Putamen (tissue), 1 donor: ENCODE data around the gene ABCC4.
"Not testable (repeated sequence)": the region's sequence is repeated elsewhere in the genome, so short reads cannot be mapped to it uniquely, and the experiment has no call there.

Source experiments
- DNase-seq: peaks from one replicate; pipeline ENCODE4 v3.0.0-alpha.2; 2016; ENCODE audit warnings: low spot score

The ABCC4 gene

GRCh38 chr13:95193509-95194230 lies 107.6 kb downstream of the ABCC4 start:
- no peak for DNase-seq

DNA sequence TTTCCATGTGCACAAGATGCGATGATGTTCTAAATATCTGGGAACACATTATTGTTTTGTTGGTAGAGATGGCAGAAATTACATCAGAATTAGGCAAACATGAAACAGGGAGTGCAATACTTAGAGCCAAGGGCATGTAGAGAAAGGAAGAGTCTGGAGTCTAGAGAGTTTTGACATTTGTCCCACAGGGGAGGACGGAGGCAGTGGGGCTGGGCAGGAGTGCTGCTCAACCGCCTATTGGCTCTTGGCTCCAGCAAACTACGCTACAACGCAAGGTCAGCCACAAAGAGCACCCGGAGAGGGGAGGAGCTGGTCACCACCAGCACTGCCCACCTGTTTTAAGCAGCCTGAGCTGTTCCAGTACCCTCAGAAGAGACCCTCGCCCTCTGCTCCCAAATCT lies 108.3 kb downstream of the ABCC4 start:
- DNase-seq, result no peak

DNA sequence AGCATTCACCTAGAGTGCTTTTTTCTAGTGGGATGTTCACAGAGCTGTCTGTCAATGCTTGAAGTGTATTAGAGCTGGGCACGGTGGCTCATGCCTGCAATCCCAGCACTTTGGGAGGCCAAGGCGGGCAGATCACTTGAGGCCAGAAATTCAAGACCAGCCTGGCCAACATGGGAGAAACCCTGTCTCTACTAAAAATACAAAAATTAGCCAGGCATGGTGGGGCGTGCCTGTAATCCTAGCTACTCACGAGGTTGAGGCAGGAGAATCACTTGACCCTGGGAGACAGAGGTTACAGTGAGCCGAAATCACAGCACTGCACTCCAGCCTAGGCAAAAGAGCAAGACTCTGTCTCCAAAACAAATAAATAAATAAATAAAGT lies 108.7 kb downstream of the ABCC4 start:
- not testable (repeated sequence) for DNase-seq

- DNase-seq, result peak; percentile 48
Observed at GRCh38 chr13:95191821-95192563, 109.3 kb downstream of the ABCC4 start.

GRCh38 chr13:95188128-95188527 lies 113.1 kb downstream of the ABCC4 start:
- DNase-seq, result no peak

DNA sequence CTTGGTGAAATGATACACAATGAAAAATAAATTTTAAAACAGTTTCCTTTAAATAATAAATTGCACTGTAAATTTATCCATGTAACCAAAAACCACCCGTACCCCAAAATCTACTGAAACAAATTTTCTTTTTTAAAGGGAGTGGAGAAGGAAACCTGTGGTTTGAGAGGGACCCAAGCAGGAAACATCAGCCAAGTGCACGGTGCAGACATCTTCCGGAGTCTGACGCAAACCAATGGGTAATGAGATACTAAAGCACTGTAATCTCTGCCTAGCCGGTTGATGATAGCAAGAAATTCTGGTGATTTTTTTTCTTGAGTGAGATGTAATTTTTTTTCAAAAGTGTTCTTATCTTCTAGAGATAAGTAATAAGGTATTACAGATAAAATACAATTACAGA lies 115.4 kb downstream of the ABCC4 start:
- DNase-seq, result no peak

GRCh38 chr13:95185311-95185710 lies 115.9 kb downstream of the ABCC4 start:
- no peak for DNase-seq

GRCh38 chr13:95184317-95184716 lies 116.9 kb downstream of the ABCC4 start:
- no peak for DNase-seq

- DNase-seq, result no peak
Observed at GRCh38 chr13:95182570-95183265, 118.5 kb downstream of the ABCC4 start.

DNA sequence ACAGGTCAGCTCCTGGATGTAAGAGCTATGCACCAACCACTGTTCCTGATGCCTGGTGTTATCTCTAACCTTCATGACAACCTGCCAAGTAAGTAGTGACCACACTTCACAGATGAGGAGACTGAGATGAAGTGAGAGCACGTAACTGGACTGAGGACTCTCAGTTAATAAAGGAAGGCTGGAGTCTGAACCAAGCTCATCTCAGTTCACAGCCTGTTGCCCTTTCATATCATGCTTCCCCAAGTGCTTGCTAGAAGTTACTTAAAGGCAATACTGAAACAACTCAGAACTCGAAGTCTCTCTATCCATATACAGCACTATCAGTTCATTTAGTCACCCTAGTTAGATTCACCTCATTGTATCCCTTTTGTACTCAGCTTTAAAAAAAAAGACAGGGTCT lies 119.7 kb downstream of the ABCC4 start:
- DNase-seq, result no peak

DNA sequence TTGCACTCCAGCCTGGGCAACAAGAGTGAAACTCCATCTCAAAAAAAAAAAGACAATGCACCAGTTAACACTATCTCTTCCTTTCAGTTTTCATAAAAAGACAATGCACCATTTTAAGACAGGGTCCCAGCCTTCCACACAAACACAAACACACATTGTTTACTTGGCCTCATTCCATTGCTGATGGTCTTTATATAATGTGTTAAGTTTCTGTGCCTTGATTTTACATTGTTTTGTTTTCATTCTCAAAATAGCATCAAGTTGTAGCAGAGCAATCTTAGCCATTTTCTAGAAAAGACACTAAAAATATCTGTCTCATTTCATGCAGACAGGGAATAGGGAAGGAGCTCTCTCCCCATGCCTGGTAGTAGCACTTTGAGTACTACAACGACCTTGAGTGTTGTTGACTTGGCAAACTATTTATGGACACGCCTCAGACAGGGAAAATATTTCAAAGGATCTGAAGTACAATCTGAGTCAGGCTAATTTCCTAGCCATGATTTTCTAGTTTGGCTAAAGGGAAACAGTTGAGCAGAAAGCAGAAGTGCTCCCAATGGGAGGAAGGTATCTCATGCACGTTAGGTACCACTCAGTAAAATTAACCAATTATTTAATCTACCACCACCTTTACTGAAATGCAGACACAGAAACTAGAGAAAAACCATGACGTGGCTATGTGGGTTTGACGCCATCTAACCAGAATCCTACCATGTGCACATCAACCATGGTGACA lies 120.6 kb downstream of the ABCC4 start:
- no peak for DNase-seq

DNA sequence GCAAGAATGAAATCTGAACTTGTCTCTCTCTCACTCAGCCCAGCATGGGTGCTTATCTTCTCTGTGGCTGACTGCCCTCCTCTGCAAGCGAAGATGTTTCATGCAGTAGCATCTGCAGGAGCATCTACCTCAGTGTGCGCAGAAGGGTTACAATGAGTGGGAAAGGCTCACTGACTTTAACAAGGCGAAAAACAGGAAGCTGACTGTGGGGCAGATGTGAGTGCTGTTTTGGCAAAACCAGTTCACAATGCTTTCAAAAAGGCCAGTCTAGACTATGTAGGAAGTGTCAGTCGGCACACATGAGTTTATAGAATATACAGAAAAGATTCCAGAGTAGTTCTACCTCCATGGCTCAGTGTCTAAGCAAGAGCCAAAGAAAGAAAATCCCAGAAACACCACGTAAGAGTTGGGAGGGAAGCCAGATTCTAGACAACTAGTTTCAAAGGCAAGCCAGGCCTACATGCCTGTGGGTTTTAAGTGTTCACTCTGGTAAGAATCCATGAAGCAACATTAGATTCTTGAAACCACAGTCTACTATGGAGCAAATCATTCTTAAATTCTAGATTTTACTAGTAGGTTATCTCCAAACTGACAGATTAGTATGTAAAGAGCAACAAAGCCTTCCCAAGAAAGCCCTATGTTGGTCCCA lies 124.5 kb downstream of the ABCC4 start:
- DNase-seq, result no peak

DNA sequence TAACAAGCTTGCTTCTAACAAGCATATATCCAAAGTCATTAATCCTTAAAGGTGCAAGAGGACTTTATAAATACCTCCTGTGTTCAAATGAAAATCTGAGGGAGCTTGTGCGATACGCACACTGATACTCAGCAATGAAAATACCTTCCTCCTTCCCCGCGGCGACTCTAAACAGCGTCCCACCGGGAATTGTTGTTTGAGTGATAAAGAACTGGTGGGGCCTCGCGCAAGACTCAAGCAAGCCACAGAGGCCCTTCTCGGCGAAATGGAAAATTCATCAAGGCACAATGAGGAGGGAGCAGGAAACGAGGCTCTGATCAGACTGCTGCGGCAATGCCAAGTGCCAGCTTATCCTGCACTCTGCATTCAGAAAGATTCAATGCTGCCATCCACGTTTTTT lies 126.7 kb downstream of the ABCC4 start:
- DNase-seq, result no peak

GRCh38 chr13:95168191-95168590 lies 133.1 kb downstream of the ABCC4 start:
- no peak for DNase-seq

GRCh38 chr13:95167003-95167402 lies 134.2 kb downstream of the ABCC4 start:
- not testable (repeated sequence) for DNase-seq

GRCh38 chr13:95164830-95165229 lies 136.4 kb downstream of the ABCC4 start:
- DNase-seq, result no peak

DNA sequence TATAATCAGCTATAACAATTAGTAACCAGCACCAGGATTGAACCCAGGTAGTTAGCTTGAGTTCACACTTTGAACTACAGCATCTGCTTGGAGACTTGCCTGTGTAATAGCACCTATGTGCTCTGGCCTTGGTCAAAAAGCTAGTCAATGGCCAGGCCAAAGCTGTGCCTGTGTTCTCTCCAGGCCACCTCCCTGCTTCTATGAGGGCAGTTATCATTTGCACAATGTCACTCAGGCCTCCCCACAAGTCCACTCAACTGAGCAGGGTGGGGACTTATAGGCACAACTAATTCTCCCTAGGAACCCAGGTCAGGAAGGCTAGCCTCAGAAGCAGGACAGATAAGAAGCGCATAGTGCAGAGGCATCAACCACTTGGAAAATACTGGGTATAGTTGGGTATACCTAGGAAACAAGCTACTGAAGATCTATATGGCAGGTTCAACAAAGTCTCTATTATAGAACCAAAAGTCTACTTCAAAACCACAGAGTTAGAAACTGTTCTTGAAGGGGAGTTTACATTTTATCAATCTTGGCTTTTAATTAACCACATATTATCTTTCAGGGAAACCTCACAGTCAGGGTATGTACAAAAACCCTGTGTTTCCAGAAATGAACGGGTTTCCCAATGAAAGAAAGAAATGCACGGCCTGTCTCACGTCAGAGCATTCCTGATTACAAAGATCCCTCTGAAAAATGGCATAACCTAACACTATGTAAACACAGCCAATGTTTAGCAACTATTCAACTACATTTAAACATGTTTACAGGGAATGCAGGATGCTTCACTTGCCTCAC lies 140.9 kb downstream of the ABCC4 start:
- no peak for DNase-seq

DNA sequence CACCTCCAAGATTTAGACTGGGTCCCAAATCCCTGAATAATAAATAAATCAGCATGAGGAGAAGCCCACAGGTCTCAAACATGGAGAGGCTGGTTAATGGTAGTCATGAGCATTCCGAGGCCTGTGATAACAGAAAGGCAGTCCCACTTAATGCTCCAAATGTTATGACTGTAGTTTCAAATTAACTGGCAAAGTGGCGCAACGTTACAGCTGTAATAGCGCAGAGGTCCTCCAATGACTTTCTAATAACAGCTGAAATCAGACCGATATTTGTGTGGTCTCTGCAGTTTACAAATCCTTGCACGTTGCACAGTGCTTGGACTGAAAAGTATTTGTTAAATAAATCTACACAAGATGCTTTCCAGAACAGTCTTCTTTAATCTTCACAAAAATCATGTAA lies 141.8 kb downstream of the ABCC4 start:
- no peak for DNase-seq

- no peak for DNase-seq
Observed at GRCh38 chr13:95156208-95156607, 145.0 kb downstream of the ABCC4 start.

GRCh38 chr13:95155504-95155903 lies 145.7 kb downstream of the ABCC4 start:
- DNase-seq, result no peak

DNA sequence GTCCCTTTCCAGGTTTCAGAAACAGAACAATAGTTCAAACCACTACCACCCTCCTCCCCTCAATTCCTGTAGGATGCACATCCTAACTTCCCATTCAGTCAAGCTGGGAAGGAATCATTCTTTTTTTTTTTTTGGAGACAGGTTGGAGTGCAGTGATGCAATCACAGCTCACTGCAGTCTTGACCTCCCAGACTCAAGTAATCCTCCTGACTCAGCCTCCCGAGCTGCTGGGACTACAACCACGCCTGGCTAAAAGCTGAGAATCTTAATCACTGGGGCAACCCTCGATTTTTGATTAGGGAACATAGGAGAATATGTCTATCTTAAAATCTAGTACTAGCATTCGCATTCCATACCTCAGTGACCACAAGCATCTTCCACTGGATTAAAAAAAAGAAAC lies 146.2 kb downstream of the ABCC4 start:
- no peak for DNase-seq
